Measurements from ENCODE around the gene ARHGAP26.

The ARHGAP26 gene

GRCh38 chr5:143217065-143217803, 447.1 kb downstream of the ARHGAP26 start:
- no peak for DNase-seq

DNA sequence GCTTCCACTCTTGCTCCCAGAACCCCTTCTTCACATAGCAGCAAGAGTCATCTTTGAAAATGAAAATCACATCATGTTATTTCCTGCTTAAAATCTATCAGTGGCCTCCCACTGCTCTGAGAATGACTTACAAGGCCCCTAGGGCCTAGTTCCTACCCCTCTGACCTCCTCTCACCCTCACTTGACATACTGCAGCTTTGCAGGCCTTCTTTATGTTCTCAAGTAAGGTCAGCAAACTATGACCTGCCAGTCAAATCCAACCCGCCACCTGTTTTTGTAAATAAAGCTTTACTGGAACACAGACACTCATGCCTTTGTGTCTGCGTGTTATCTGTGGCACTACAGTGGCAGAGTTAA, 447.6 kb downstream of the ARHGAP26 start:
- no peak for DNase-seq

DNA sequence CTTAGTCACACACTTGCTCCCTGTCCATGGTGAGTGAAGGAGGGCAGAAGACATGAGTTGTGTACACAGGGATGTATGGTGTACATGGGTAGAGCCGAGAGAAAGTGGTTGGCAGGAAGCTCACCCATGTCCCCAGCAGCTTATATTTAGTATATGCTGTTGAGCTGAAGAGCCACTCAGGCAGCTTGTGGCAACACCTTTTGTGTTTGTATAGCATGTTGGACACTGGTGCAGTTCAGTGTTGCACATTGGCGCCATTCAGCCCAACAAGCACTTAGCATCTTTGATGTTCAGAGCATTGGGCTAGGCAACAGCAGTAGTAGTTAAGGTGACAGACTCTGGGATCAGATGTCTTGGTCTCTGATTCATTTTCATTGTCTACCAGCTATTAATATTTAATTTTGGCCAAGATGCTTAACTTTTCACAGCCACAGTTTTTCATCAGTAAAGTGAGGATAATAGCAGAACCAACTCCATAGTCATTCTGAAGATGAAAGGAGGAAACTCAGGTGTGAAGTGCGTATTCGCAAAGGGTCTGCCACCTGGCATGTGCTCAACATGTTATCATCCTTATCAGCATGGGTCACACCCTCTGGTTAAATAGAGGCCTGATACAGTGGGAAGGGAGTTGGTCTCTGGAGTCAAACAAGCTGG, 448.5 kb downstream of the ARHGAP26 start:
- no peak for DNase-seq

- DNase-seq: no peak
Observed at GRCh38 chr5:143219696-143220095, 449.5 kb downstream of the ARHGAP26 start.

DNA sequence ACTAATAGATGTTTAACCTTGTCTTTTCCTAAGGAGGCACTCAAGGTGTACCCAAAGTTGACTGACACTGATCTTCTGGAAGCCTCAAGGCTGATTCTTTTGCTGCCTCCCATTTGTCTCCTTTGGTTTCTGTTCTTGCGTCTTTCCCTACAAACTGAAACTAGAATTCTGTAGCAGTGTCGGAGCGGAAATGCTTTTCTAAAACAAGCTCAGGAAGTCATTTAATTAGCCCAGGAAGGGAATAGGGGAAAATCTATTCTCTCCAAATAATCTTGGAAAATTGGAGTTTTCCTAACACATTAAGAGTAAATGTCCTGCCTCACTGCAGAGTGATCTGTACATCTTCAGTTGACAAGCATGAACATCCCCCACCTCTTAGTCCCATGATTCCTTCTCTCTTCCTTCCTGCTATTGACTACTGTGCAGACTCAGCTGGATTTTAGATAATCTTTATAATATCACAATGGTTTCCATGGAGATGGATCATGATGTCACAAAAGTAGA, 450.6 kb downstream of the ARHGAP26 start:
- DNase-seq: no peak

- peak; percentile 44 for DNase-seq
Observed at GRCh38 chr5:143222287-143223231, 452.4 kb downstream of the ARHGAP26 start.

DNA sequence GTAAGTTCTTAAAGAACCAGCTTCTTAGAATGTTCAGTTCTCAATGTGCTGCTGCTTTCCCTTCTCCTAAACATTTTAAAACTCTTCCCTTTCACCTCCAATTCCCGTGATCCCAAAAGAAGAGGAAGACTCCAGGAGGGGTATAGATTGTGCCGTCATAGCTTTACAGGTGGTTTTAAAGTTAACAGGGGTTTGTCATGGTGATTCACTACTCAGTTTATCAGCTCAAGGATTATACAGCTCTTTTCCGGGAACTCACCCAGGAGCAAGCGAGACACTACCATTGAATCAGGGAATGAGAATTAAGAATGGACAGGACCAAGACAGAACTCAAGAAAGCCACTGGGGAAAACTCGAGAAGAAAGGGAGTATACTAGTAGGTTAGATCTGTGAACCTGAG, 454.5 kb downstream of the ARHGAP26 start:
- DNase-seq: no peak

DNA sequence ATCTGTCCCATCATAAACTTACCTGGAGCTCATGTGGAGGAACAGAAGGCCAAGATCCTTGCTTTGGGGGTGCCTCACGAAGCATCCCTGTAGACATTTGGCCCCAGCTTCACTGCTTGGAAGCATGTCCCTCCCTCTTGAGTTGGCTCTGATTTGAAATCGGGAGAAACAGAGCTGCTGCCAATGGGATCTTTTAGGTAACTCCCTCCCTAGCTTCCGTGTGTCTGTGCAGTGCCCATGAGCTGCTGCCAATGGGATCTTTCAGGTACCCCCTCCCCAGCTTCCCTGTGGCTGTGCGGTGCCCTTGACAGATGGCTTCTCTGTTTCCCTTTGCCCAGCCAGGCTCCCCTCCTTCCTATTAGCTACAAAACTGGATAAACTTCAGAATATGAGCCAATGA, 455.3 kb downstream of the ARHGAP26 start:
- DNase-seq: no peak

DNA sequence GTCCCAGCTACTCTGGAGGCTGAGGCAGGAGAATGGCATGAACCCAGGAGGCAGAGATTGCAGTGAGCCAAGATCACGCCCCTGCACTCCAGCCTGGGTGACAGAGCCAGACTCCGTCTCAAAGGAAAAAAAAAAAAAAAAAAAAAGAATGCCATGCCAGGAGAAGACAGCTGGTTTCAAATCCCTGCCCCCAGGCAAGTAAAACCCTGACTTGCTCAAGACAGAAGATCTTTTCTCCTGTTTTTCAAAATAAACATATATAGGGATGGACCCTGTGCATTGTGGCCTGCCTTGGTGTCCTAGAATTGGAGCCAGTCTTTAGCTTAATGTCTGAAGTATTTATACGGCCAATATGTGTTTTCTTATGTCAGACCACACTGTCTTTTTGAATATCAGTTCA, 456.2 kb downstream of the ARHGAP26 start:
- DNase-seq: no peak

- no peak for DNase-seq
Observed at GRCh38 chr5:143226872-143227271, 456.7 kb downstream of the ARHGAP26 start.

- DNase-seq: no peak
Observed at GRCh38 chr5:143227301-143227700, 457.1 kb downstream of the ARHGAP26 start.

- DNase-seq: no peak
Observed at GRCh38 chr5:143228597-143229293, 458.6 kb downstream of the ARHGAP26 start.

- peak; percentile 5 for DNase-seq
Observed at GRCh38 chr5:143229426-143229895, 459.3 kb downstream of the ARHGAP26 start.

- peak; percentile 17 for DNase-seq
Observed at GRCh38 chr5:143229896-143230675, 459.9 kb downstream of the ARHGAP26 start.

- no peak for DNase-seq
Observed at GRCh38 chr5:143230676-143230996, 460.5 kb downstream of the ARHGAP26 start.

- DNase-seq: no peak
Observed at GRCh38 chr5:143231416-143231815, 461.2 kb downstream of the ARHGAP26 start.

DNA sequence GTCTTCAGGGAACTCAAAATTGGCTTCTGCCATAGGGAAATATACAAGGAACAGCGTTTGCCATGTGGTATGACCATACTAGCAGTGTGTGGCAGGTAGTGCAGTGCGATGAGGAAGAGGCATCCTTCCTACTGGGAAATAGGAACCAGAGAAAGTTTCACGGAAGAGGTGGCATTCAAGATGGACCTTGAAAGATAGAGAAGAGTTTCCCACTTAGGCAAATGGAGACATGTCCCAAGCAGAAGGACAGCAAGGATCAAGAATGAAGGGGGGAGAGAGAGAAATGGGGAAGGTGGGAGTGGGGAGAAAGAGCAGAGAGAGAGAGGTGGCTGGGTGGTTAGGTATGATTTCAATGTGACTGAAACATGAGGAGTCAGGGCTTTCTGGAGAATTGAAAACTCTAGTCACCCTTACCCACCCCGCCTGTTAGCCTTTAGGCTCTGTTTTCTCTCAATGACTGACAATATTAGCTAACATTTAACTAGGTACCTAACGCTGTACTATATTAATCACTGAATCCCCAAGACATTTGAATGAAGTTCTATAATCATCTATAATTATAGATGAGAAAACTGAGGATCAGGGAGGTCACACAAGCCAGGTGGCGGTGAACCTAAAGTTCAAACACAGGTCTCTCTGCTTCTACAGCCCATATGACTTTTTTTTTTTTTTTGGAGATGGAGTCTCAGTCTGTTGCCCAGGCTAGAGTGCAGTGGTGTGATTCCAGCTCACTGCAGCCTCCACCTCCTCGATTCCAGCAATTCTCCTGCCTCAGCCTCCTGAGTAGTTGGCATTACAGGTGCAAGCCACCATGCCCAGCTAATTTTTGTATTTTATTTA, 462.0 kb downstream of the ARHGAP26 start:
- DNase-seq: no peak

GRCh38 chr5:143233031-143233430, 462.9 kb downstream of the ARHGAP26 start:
- DNase-seq: no peak

DNA sequence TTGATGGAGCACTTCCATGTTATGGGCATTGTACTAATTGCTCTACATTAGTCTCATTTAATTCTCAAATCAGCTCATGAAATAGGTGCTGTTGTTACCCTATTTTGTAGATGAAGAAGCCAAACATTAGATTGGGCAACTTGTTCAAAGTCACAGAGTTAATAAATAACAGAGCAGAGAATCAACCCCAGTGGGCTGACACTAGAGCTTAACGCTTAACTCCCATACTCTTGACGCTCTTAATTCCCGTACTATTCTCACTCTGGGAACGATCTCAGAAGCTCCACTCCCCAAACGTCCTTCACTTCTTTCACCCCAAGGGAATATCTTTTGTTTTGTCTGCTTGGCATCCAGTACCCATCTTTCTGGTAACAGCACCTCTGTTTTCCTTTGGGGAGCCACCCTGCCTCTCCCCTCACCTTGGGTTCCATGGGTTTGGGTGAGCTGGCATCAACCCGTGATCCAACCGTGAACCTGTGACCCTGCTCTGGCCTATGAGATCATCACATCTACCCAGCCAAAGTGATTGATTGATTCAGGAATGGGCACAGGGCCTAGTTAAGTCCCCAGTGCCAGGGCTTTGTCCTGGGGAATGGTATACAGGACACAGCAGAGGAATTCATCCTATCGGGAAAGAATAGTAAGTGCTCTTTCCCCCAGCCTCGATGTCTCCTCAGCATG, 464.1 kb downstream of the ARHGAP26 start:
- DNase-seq: no peak

- no peak for DNase-seq
Observed at GRCh38 chr5:143235423-143235822, 465.2 kb downstream of the ARHGAP26 start.
